Measurements from ENCODE around the gene RIMKLA.

The RIMKLA gene

DNA sequence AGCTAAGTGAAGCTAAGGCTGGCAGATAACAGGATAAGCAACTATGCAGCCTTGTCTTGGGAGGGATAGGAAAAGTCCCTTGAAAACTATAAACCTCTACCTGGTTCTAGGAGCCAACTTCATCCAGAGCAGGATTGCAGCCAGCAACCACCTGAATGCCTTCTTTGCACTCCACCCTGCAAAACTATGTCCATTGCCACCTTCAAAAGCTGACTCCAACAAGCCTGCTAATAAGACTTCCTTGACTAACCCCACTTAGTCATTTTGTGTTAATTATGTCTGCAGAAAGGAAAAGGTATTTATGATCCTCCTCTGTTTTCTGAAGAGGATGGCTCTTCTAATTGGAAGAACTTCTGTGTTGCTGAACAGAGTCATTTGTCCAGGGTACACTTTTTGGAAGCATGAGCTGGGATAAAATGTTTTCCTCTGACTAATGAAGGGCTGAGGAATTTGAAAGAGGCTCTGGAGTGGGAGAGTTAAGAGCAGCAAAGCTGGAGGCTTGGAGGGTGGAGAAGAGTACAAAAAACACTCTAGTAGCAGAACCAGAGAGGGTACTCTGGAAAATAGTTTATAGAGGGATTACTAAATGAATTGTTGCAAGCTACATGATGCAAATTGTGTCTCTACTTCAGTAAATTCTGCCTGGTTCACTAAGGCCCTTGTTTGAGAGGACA is 9.6 kb upstream of the RIMKLA start:
- in situ Hi-C loops (cut with HindIII; ENCODE audit: low sequenced_read_pairs): no loop called here

DNA sequence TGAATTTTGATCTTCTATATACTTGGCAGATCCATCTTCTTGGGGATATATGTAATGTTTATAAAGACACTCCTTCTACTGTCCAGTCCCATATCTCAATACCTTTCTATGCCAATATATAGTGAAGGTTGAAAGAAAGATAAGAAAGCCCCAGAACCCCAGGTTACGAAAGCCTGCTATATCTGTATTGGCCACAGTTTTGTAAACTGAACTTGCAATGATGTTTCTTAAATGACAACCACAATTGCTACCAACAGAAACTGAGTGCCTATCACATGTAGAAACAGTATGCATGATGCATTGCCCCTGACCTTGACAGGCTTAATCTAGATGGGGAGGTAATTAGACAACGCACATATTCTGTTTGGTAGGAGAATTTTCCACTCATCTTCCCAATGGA is 7.8 kb upstream of the RIMKLA start:
- in situ Hi-C loops (cut with HindIII; ENCODE audit: low sequenced_read_pairs): no loop called here

DNA sequence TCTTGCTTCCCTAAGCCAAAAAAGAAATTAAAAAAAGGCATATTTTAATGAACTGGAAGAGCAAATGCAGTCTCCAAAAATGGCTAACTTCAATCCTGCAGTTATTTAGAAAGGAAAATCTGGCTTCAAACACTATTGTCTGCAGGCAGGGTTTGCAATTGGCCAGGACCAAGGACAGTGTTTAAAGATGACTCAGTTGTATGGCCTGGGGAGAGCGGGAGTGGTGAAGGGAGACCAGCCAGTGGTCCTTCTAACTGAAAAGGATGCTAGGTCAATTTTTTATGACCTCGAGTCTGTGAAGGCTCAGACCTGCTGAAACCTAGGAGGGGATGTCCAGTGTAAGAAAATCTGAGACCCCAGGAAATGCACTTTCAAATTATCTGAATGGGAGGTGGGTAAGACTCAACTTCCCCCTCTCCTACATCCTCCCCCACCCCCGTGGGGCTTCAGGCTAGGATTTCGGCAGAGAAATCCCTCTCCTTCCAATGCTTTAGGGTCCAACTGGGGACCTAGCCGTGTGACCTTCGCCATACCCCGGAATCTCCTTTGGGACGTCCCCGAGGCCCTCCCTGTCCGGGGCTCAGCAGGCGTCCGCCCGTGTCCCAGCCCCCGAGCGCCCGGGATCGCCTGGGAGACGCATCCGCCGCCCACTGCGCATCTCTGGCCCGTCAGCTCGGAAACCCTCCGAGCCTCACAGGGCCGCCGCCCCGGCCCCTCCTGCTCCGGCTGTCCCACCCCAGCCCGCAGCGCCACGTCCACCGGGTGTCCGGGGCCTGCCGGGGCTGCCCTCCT is 602 bp upstream of the RIMKLA start:
- in situ Hi-C loops (cut with HindIII; ENCODE audit: low sequenced_read_pairs): no loop called here

DNA sequence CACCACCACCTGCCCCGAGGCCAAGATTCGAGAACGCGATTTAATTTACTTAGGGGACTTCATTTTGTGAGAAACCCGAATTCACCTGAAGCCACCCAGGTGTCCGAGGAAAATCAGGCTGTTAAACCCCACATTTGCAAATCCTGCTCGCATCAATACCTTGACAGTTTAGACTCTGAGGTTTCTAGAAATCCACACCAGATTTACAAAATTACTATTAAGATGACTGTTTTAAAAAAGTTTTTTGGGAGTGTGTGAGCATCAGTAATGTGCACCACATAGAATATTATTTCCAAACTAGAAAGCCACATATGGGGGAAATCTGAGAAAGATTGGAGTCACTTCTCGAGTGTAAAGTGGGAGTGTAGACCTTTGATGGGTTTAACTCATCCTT is 685 bp downstream of the RIMKLA start:
- in situ Hi-C loops (cut with HindIII; ENCODE audit: low sequenced_read_pairs): no loop called here

DNA sequence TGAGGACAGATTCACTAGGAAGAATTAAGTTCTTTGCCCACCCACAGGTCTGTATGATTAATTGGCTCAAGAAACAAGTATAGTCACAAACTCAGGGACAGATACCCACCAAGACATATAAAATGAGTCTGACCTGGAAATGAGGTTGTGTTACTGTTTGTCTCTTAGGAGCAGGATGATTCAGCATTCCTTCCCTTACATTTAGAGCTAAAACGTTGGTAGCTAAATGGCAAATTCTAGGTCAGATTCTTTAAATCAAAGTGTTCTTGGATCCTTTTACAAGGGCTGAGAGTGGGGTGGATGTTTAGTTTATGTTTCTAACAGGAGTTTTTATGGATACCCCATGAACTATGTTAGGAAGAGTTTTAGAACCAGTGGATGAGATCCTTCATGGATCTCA is 4.7 kb downstream of the RIMKLA start:
- in situ Hi-C loops (cut with HindIII; ENCODE audit: low sequenced_read_pairs): no loop called here

DNA sequence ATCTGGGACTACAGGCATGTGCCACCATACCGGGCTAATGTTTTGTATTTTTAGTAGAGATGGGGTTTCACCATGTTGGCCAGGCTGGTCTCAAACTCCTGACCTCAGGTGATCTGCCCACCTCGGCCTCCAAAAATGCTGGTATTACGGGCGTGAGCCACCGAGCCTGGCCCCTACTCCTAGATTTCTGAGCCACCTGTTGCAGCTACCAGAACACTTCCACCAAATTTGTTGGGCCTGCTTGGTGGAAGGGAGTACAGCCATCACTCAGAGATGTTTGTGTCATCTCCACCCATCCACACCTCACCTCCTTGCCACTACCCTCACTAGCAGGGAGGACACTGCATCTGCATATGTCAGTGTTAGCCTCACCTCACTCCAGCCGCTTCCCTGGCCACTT is 5.5 kb downstream of the RIMKLA start:
- in situ Hi-C loops (cut with HindIII; ENCODE audit: low sequenced_read_pairs): no loop called here

DNA sequence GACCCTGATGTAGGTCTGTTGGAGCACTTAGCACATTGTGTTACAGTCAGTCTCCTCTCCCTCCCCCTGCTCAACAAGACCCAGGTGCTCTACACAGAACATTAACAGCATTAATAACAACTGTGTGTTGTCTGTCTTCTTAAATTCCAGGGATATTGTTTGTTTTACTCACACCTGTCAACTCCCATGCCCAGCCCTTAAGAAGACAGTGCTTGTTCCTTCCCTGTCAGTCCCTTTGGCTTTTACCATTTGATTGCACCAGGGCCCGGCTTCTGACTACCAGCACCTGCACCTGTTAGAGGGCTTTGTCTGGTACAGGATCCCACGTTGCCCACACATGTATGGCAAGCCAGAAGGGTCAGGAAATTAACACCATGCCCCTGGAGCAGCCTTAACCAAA is 11.7 kb downstream of the RIMKLA start:
- in situ Hi-C loops (cut with HindIII; ENCODE audit: low sequenced_read_pairs): no loop called here

DNA sequence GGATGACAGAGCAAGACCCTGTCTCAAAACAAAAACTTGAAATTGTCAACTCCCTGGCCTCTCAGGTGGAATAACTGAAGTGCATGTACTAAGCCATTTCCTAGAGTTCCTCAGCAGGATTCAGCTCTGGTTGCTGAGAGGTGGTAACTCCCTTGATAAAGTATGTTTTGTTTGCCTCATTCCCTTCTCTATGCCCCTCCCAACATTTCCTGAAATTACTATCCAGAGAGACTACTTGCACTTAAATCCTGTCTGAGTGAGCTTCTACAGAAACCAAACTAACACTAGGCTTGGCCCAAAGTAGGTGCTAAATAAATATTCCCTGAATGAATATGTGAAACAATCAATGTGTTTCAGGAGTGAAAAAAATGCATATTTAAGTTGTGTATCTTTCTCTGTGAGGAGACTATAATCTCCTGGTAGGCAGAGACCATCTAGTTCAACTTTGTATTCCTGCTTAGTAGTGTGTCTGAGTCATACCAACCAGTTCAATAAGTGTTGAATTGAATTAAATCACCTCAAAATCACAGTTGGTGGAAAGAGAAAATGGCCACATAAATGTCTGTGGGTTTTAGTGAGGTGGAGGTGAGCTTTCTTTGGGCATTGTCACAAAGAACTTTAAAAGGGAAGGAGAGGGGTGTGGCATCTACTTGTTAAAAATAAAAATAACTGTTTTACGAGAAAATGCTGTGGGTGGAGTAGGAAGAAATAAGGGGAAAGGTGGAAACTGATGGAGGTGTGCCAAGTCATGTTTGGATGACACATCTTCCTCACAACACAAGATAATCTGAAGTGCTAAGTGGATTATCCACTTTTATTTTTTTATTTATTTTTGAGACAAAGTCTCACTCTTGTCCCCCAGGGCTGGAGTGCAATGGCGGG is 12.6 kb downstream of the RIMKLA start:
- in situ Hi-C loops (cut with HindIII; ENCODE audit: low sequenced_read_pairs): no loop called here

DNA sequence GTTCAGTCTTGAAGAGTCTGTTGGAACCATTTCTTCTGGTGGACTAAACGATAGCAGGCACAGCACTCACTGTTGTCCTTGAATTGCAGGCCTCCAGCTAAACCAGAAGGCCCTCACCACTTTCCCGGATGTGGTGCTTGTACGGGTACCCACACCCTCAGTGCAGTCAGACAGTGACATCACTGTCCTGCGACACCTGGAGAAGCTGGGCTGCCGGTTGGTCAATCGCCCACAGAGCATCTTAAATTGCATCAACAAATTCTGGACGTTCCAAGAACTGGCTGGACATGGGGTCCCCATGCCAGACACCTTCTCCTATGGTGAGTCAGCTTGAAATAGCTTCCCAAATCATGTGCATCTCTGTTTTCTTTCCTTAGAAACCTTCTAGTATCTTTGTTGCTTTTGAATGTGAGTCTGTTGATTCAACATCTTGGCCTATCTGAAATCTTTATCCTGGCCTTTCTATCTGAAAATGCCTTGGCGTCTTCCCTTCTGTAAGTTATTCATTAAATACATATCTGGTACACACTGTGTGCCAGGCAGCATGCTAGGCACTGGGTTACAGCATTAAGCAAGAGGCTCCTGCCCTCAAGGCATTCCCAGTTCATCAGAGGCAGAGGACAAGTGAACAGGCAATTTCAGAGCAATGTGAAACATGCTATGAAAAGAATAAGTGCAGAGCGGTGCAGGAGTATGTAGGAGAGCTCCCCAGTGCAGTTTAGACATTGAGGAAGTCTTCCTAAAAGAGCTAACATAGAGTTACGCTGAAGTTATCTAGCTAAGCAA is 18.9 kb downstream of the RIMKLA start:
- in situ Hi-C loops (cut with HindIII; ENCODE audit: low sequenced_read_pairs): no loop called here

DNA sequence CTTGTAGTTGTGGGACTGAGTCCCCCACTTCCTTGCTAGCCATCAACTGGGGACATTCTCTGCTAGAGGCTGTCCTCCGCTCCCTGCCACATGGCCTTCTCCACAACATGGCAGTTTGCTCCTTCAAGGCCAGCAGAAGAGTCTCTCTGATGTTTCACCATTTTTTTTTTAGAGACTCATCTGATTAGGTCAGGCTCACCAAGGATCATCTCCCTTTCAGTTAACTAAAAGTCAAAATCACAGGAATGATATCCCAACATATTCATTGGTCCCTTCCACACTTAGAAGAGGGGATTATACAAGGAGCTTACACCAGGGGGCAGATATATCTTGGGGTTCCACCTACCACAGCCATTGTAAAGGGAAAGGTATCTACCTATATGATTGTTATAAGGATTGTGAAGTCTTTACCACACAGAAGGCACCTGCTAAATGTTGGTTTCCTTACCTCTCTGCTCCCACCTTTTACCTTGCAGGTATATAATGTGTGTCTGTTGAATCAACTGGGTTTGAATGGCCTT is 23.3 kb downstream of the RIMKLA start:
- in situ Hi-C loops (cut with HindIII; ENCODE audit: low sequenced_read_pairs): no loop called here

DNA sequence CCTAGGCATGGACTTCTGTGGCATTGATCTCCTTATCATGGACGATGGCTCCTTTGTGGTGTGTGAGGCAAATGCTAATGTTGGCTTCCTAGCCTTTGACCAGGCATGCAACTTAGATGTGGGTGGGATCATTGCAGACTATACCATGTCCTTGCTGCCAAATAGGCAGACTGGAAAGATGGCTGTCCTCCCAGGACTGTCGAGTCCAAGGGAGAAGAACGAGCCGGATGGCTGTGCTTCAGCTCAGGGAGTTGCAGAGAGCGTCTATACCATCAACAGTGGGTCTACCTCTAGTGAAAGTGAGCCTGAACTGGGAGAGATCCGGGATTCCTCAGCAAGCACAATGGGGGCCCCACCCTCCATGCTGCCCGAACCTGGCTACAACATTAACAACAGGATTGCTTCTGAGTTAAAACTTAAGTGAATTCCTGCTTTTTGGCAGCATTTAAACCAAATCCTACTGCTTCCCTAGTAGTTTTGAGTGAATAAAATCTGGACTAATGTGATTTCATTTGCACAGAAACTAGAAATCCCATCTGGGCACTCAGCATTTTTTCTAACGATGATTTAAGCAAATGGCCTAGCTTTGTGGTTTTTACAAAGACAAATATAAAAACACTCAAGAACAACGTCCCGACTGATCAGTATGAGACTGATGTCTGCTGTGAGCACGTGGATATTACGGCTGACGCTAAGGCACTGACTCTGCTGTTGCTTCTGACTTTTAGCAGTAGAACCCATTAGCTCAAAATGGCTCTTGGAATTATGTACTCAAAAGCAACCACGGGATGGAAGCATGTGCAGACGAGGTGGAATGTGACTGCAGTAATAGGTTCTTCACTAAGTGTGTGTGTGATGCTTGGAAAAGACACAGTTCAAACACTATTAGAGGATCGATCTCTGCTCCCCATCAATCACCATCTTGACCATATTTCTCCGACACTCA is 34.2 kb downstream of the RIMKLA start:
- in situ Hi-C loops (cut with HindIII; ENCODE audit: low sequenced_read_pairs): no loop called here

DNA sequence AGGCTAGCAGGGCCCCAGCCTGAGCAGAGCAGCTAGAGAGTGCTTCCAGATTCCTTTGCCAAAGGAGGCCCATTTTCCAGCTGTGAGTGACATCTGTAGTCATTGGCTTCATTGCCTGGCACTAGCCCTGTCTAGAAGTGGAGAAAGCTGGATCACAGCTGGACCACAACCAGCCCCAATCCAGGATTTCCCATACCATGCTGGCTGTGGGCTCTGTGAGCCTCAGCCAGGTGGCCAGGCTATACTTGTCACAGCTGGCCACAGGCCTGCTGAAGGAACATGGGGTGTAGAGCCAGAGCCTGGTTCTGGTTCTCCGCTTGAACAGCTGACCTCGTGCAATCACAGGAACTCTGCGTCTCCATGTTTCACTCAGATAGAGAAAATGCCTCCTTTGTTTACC is 36.6 kb downstream of the RIMKLA start:
- in situ Hi-C loops (cut with HindIII; ENCODE audit: low sequenced_read_pairs): no loop called here

DNA sequence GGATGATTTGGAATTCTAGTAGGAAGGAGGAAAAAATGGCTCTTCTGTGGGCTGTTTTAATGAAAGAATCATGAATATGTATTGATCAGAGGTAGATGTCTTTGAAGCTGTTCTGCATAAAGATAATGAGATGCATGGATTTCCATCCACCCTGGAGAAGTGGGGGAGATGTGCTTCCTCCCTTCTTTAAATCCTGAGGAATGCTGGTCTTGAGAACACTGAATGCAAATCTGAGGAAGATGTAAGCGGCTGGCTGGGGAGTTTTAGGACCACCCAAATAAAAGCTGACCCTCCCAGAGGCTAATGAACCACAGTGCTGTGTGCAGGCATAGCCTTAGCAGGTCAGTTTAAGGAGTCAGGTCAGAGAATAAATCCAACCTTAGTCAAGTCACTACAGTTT is 37.9 kb downstream of the RIMKLA start:
- in situ Hi-C loops (cut with HindIII; ENCODE audit: low sequenced_read_pairs): no loop called here

DNA sequence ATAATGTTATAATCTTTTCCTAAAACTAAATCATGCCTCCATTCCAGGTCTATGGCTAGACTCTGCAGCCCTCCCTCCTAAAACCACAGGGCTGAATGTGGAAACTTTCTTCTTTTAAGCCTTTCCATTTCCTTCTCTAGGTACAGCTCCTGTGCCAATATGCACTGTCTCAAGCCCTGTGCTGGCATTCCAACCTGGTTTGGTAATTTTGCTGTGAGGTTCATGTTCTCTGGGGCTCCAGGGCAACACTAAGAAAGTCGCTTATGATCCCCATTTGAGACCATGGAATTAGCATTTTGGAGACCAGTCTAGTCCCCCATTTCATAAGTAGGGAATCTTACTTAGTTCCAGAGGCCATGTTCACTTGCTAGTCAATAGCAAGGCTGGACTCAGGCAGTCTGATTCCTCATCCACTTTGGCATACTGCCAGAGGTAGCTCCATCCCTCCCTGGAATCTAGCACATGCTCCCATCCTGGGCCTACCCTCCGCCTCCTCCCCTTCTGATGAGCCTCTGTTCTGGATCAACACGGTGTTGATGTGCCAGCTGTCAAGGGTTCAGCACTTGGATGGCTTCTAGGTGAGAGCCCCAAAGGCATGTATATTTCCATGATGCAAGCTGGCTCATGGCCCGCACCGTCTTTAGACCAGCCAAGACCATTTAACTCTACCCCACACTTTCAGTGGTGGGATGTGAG is 38.7 kb downstream of the RIMKLA start:
- in situ Hi-C loops (cut with HindIII; ENCODE audit: low sequenced_read_pairs): no loop called here

DNA sequence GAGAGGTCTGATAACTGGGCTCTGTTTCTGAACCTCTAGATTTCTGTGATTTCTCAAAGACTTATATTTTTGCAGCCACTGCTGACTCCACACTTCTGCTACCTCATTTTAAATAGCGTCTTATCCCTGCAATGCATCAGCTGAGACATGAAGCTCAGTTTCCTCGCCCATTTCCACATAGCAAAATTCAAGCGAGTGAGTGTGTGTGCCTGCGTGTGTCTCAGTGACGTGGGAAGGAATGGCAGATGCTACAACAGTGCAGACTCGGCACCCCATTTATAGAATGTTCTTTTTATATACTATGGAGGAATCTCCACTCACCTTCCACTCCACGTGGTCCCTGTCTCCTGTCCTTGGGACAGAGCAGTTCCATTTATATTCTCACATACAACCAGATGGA is 39.5 kb downstream of the RIMKLA start:
- in situ Hi-C loops (cut with HindIII; ENCODE audit: low sequenced_read_pairs): no loop called here

DNA sequence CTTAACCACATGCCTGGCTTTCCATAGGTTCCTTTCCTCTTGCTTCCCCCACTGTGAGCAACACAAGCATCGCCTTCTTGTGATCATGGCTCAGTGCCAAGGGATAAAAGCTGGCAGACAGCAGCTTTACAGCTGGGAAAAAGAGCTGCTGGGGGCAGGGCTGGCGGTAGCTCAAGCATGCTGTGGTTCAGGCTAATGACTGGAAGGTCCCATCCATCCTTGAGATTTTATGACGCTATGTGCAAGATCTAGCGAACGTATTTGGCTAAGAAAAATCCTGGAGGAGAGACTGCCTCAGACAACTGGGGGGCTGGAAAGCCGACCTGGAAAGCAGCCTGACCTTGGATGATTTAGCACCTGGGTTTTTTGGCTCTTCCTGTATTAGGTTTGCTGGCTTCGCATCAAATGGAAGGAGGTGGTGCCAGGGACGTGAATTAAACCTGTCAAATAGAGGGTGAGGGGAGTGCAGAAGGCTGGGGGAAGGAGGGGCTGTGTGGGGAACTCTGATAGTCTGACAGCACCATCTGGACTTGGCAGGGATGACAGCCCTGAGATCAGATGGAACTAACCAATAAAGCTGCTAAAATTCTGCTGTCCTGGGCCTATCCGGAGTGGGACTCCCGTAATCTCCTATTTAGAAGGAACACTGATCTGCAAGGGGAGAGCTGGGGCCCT is 40.5 kb downstream of the RIMKLA start:
- in situ Hi-C loops (cut with HindIII; ENCODE audit: low sequenced_read_pairs): no loop called here

DNA sequence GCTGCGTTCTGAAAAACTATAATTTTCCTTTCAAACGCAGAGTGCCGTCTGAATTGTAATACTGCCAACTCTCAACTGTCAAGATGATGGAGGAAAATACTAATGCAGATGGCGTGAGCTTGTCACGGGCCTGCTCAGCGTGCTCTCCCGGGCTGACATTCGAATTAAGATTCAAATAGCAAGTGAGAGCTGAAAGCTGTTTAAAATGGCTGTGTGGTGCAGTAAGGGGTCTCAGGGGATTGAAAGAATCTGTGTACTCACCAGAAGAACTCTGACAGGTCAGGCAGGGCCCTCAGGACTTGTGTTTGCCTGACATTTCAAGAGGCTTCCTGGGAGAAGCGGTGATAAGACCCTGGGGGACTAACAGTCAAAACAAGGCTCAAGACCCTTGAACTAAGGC is 42.1 kb downstream of the RIMKLA start:
- in situ Hi-C loops (cut with HindIII; ENCODE audit: low sequenced_read_pairs): no loop called here

DNA sequence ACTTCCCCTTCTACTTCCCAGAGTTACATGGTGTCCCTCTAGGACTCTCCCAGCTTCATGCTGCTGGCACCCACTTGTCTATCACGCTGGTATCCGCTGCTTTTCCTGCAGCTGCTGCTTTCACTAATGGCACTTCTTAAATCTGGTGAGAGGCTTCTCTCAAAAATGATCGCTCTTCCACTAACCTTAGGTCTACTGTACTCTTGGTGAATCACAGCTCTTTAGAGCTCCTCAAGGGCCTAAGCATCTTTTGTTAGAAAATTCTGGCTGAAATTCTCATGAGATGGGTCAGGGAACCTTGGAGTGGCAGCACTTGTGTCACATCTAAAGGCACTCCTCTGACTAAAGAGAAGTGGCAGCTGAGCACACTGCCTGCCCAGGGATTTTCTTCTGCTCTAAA is 43.1 kb downstream of the RIMKLA start:
- in situ Hi-C loops (cut with HindIII; ENCODE audit: low sequenced_read_pairs): no loop called here
